ENCODE data around the gene RMND1.
"Not testable (repeated sequence)": the region's sequence is repeated elsewhere in the genome, so short reads cannot be mapped to it uniquely, and the experiment has no call there.

RMND1 gene

DNA sequence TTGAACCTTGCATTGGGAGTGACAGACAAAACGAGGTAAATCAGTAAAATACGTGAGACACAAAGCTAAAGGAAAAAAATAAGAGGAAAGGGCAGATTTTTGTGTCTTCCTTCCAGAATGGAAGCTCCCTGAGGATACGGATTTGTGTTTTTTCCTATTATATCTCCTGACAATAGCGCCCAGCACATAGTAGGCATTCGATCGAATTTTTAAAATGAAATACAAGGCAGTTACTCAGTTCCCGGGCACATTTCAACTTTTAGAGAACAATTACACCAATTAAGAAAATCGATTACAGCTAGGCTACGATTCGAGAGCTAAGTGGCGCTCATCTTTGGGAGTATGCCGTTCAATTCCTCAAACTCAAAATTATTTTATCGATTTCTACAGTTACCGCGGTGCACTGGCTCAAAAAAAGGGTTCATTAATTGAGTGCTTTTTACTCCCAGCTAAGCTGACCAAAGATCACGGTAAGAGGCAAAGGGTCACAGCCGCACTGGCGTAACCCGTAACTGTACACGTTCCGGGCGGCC lies 443 bp downstream of the RMND1 start:
- DNase-seq (ENCODE audit: low read depth), result no peak

DNA sequence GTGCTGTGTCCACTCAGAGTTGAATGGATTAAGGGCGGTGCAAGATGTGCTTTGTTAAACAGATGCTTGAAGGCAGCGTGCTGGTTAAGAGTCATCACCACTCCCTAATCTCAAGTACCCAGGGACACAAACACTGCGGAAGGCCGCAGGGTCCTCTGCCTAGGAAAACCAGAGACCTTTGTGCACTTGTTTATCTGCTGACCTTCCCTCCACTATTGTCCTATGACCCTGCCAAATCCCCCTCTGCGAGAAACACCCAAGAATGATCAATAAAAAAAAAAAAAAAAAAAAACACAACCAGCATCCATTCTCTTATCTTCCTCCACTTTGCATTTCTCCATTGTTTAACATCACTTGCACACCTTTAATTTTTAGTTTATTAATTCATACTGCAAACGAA lies 998 bp downstream of the RMND1 start:
- not testable (repeated sequence) for DNase-seq (ENCODE audit: low read depth)

DNA sequence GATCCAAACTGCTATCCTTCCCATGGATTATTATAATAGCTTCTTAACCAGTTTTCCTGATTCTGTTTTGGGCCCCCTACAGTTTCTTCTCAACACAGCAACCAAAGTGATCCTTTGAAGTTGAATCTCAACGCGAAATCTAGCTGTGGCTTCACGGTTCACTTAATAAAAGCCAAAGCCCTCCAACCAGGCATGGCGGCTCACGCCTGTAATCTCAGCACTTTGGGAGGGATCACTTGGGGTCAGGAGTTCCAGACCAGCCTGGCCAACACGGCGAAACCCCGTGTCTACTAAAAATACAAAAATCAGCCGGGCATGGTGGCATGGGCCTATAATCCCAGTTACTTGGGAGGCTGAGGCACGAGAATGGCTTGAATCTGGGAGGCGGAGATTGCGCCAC lies 3.3 kb downstream of the RMND1 start:
- DNase-seq (ENCODE audit: low read depth), result no peak

DNA sequence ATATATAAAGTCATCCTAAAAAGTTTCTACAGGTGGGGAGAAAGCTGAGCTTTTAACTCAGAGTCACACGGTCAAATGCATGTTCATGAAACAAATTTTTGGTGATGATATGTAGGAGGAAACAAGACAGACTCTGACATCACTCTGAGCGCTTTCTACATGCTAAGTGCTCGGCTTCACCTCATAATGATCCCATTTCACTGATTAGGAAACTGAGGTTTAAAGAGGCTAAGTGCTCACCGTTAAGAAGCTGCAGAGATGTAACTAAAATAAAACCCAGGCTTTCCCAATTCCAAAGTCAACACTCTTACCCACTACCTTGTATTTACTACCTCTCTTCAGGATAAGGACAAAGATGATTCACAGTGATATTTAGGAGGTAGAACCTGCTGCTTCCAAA lies 4.7 kb downstream of the RMND1 start:
- DNase-seq (ENCODE audit: low read depth), result no peak

DNA sequence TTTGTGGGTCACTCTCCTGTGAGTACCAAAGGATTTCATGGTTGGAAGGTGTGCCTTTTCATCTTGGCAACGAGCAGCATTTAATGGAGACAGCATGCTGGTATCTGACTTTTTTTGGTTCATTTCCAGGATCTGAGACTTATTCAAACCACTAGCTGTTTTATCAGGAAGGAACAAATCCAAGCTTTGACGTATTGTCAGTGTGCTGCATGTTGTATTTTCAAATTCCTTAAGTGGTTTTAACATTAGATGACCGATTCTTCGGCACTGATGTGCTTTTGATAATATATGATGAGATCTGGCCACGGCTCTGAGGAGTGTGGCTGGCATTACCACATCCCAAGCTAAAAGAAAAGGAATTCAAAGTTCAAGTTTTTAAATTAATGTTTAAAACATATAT lies 6.4 kb downstream of the RMND1 start:
- peak; percentile 63 for DNase-seq (ENCODE audit: low read depth)

DNA sequence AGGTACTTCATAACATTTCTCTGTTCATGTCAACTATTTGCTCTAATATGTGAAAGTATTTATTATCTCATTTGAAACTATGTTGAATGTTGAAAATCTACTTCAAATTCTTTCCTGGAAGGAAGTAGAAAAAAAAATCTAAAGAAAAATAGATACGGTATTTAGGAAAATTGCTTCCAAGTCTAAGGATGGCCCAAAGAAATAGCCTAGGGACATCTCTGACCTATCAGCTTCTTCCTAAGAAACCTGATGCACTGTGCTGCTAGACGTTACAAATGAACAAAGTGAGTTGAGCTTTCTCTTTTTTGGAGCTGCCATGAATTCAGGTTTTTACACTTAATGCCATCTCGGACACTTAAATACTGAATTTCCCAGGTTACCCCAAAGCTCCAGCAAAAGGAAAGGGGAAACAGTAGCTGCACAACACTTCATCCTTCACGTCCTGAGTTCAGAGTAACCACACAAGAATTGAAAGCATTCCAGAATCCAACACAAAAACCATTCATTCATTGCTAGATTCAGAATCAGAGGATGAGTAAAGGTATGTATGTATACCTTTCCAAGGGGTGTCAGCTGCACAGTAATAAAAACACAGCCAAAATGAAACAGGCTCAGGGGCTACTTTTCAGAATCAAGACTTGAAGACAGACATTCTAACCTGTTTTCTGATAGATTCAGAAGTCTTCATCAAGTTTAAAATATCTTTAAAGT lies 7.9 kb downstream of the RMND1 start:
- DNase-seq (ENCODE audit: low read depth), result no peak

DNA sequence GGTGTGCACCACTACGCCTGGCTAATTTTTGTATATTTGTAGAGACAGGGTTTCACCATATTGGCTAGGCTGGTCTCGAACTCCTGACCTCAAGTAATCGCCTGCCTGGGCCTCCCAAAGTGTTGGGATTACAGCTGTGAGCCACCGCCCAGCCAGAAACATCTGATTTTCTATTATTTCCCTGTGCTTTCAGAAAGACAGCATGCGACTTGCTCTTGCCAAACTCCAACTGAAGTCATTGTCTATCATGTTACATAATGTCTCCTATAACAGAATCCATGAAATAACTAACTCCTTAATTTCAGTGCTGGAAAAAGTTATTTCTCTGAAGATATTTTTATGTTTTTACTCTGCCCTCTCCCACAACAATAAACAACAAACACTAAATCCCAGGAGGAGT lies 8.5 kb downstream of the RMND1 start:
- no peak for DNase-seq (ENCODE audit: low read depth)

DNA sequence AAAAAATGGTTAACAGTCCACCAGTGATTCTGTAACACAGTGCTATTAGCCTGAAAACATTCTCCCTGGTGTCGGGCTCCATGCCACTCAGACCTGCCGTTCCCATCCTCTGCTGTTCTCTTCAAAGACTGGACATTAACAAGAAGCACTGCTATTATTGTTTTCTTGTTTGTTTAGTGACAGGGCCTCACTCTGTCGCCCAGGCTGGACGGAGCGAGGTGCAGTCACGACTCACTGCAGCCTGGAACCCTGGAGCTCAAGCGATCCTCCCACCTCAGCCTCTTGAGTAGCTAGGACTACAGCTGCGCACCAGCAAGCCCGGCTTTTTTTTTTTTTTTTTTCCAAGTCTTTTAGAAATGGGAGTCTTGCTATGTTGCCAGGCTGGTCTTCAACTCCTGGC lies 9.6 kb downstream of the RMND1 start:
- no peak for DNase-seq (ENCODE audit: low read depth)

DNA sequence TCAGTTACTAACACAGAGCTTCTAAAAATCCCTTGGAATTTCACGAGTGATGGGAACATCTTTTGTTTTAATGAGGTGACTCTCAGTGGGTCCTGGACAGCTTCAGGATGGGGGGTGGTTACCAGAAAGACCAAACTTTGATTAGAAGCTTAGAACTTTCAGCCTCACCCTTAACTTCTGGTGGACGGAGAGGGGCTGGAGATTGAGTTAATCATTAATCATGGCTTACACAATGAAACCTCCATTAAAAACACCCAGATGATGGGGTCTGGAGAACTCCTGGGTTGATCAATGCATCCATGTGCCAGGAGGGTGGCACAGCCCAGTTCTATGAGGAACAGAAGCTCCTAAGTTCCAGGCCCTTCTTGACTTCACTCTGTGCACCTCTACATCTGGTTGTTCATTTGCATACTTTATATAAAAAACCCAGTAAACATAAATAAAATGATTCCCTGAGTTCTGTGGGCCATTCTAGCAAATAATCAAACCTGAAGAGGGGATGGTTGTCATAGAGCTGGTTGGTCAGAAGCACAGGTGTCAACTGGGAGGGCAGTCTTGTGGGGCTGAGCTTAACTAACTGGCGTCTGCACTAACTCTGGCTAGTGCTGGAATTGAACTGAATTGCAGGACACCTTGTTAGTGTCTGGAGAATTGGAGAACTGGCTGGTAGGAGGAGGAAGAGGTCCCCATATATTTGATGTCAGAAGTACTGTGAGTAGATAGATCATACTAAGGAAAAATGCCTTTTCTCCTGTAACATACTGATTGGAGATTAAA lies 10.3 kb downstream of the RMND1 start:
- no peak for DNase-seq (ENCODE audit: low read depth)

DNA sequence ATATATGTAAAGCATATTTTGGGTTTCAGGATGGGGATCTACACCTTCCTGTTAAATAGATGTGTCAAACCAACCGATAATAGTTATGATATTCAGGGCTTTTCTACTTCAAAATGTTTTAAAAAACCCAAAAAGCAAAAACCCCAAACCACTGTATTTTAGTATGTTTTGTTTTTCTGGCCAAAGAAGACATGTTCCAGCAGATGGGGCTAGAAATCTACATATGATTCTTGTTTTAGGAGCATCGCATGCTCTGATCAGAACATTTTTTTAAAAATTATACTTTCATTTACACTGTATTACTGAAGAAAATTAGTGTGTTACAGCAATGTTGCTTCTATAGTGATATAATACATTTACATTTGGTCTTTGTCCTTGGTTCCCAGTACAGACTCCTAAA lies 11.0 kb downstream of the RMND1 start:
- no peak for DNase-seq (ENCODE audit: low read depth)

DNA sequence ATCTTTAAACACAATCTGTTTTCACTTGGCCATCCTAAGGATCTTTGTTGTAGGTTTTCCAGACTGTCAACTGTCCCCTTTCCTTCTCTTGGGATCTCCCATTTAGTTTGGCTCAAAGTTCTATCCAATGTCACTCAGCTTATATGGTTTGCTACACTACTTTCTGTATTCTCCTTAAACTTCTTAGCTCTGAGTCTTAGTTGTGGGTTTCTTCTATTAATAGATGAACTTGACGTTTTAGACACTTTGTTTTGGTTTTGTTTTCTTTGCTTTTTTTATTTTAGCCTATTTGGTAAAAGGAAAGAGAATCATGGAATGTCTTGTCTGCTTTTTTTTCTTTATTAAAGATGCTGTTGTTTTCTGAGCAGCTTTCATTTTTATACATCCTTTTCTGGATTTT lies 11.4 kb downstream of the RMND1 start:
- DNase-seq (ENCODE audit: low read depth), result no peak

DNA sequence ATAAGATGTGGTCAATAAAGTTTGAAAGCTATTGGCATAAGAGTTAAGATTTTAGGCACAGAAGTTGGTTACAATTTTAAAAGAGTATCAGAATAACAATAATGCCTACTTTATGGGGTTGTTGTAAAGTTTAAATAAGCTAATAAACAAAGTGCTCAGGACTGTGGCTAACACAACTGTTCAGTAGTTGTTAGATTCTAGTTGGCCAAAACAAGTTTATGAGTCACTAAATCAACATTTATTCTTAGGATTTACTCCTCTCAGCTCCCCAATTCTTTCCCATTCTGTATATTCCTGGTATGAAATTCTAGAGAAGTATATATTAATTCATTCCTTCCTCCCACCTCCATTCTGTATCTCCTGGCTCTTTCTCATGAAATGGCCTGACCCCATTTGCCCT lies 14.5 kb downstream of the RMND1 start:
- no peak for DNase-seq (ENCODE audit: low read depth)

DNA sequence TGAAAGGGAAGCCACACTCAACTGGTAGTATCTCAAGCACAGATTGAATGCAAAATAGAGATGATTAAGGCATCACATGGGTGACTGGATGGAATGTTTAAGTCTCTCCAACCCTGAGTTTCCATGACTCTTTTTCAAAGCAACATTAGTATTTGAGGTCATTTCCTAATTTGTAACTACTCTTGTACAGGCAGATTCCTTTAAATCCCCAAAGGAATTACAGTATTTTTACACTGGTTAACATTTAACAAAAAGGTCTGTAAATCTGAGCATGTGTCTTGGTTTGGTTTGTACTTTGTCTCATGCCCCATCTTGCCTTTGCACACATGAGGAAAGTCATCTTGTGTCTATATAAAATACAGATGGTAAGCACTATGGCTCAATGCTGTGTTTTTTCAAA lies 15.1 kb downstream of the RMND1 start:
- peak; percentile 59 for DNase-seq (ENCODE audit: low read depth)

DNA sequence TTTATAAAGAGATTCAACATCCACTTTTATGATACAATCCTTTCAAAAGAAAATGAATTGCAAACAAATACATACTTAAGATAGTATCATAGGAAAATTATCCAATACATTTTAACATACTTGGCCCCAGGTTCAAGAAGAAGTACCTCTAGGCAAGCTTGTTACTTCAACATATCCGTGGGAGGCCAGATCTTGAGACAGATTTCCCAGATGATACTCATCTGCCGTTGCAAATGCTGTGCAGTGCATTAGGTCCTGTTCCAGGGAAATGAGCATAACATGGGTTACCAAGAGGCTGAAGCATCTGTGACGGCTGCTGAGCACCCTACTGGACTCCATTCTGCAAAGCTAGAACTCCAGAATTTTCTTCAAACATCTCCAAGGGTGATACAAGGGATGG lies 15.6 kb downstream of the RMND1 start:
- no peak for DNase-seq (ENCODE audit: low read depth)

DNA sequence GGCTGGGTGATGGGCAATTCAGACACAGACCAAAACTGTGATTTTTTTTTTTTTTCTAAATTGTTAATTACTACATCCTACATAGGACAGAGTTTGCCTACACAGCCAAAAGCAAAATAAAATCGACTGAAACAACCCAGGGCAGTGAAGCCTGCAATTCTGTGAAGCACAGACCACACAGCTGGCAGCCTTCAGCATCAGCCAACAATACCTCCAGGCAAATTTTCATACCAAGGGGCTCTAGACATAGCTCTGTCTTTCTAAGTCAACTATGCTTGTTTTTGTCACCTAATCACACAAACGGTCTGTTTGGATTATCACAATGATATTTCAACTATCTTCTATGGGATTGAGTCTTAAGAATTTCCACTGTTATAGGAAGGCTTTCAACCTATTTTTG lies 17.6 kb downstream of the RMND1 start:
- no peak for DNase-seq (ENCODE audit: low read depth)

DNA sequence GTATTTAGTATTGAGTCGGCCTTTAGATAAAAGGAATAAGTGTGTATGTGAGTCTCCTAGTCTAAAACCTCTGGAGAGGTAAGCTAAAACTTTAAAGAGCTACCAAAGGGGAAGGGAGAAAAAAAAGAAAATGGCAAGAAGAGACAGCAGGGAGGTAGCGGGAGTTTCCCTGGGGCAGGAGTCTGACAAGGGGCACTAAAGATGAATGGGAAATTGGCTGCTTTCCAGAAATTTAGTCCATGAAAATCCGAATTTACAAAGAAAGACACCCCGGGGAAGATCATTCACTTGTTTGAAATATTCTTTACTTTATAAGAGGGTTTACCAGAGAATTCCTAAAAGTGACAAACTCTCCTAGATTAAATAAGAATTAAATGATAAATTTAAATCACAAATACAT lies 19.3 kb downstream of the RMND1 start:
- no peak for DNase-seq (ENCODE audit: low read depth)

DNA sequence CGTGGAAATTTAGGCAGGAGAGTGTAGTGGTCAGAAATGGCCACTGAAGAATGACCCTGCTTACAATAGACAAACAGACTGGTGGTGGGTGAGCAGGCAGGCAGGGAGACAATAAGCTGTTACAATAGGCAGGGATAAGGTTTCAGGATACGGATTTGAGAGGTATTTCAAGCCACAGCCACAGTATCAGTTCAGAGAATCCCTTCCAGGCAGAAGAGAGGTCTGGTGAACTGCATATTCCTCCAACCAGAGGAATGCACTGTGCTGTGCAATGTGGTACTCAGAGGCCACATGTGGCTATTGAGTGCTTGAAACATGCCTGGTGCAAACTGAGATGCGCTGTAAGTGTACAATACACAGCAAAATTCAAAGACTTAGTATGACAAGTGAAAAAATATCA lies 20.6 kb downstream of the RMND1 start:
- DNase-seq (ENCODE audit: low read depth), result no peak

DNA sequence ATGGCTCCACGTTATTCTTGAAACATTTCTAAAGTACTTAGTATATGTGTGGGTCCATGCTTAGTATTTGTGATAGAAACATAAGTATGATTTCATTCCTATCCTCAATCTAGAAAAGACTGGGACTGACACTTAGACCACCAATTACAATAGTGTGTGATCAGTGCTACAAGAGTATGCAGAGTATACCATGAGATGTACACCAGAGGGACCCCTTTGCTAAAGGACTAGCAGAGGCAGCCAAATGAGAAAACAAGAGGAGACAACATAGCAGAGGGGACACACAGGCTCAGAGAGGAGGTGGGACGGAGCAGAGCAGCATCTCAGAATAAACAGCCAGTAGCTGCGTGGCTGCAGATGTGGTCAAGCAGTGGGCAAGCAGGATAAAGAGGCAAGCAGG lies 21.0 kb downstream of the RMND1 start:
- no peak for DNase-seq (ENCODE audit: low read depth)

DNA sequence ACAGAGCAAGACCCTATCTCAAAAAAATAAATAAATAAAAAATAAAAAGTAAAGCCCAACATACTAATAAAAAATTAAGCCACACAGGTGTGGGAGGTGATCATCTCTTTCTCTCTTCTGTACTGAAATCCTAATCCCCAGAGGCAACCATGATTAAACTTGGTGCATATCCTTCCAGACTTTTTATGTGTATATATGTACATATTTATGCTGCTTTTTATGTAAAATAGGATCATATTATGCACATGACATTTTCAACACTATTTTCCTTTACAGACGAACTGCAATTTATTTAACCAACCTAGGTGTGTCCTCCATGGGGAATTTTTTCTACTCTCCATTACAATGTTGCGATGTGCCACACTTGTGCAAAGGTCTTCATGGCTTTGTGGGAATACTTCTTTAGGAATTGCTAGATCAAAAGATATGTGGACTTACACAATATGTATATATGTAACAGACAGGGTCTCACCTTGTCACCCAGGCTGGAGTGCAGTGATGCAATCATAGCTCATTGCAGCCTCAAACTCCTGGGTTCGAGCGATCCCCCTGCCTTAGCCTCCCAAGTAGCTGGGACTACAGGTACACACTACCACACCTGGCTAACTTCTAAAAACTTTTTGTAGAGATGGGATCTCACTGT lies 23.7 kb downstream of the RMND1 start:
- DNase-seq (ENCODE audit: low read depth), result no peak

DNA sequence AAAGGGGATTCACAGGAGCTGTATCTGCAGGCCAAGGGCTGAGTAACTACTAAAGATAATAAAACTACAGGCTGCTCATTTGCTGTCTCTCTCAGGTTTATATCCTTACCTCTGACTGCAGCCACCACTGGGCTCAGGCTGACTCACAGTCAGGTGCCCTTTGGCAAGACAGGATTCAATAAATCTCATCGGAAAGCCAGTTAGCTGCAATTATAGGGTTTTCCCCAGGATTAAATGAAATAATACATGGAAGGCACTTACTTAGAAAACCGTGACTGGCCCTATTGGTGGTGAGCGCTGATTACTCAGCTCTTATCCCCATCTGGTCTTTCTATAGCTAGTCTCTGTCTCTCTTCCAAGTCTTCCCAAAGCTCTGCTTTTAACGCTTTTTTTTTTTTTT lies 26.4 kb downstream of the RMND1 start:
- DNase-seq (ENCODE audit: low read depth), result no peak

DNA sequence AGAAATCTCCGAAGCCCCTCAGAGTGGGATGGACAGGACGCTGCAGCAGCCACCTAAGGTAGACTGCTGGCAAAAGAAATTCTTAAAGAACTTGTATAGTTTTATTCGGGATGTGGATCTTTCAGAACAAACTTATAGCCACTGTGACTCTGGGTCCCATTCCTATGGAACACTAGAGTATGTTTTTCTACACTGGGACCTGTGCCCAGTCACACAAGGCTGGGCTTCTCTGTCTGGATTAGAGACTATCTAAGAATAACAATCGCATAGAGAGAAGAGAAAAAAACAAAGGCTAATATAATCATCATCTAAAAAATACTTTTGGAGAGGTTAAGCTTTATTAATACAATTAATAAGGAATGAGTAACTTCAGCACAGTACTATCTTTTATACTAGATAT lies 28.9 kb downstream of the RMND1 start:
- DNase-seq (ENCODE audit: low read depth), result no peak

DNA sequence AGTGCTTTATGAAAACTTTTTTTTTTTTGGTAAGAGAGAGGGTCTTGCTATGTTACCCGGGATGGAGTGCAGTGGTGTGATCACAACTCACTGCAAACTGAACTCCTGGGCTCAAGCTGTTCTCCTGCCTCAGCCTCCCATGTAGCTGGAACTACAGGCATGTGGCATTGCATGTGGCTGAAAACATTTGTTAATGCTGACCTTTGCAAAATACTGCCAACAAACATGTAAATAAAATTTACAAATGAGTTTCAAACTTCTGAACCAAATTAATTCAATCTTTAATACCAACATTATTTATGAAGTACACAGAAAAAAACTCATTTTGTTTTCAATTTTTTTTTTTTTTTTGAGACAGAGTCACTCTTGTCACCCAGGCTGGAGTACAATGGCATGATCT lies 34.4 kb downstream of the RMND1 start:
- no peak for DNase-seq (ENCODE audit: low read depth)

DNA sequence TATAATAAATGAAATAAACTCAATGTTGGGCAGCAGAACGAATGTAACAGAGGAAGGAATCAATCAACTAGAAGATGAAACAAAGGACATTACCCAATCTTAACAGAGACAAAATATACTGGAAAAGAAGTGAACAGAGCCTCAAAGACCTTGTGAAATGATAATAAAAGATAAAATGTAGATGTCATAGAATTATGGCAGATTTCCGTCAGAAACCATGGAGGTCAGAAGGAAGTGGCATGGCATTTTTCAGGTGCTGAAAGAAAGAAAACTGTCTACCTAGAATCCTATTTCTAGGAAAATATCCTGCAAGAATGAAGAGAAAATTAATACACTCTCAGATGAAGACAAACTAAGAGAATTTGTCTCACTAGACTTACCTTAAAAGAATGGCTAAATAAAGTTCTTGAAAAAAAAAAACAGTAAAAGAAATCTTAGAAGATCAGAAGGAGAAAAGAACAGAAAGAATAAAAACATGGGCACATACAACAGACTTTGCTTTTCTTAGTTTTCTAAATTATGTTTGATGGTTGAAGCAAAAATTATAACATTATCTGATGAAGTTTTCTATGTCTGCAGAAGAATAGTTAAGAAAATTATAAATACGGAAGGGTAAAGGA lies 37.2 kb downstream of the RMND1 start:
- no peak for DNase-seq (ENCODE audit: low read depth)

Measured in fibroblast of the conjunctiva (primary cell).